NCI-H510A treated with DMSO at 0.1 percent for 48 hours (cell line): ENCODE measurements around the gene RAB19.
A peak's percentile ranks its signal among the peaks of the same experiment; 100 is the strongest.
"Not testable (repeated sequence)": the region's sequence is repeated elsewhere in the genome, so short reads cannot be mapped to it uniquely, and the experiment has no call there.

Experiments used
- DNase-seq: peaks from one replicate; lab custom pipeline; 2025; lab: John Stamatoyannopoulos, UW

RAB19 gene

DNA sequence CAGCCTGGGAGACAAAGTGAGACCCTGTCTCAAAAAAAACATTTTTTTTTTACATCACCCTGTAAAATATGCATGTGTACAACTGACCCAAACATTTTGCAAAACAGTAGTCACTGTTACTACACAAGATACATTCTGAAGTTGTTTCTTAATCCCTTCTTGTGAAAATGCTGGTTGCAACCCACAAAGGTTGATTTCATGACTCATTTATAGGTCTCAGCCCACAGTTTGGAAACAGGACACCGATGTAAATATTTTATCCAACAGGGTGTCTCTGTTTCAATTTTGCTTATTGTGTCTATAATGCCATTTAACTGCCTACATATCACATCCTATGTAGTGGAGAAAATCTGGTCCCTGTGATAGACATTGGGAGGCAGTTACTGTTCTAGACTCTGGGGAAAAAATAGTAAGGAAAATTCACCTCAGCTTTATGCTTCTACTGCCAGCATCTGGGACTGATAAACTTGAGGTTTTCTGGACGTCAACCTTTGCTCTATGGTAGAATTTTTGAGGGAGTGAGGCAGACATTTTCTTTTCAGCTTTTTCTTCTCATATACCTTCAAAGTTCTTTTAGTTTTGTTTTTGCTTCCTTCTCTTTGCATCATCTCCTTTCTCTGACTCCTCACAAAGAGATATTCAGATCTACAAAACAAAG lies 1.6 kb upstream of the RAB19 start:
- DNase-seq, result no peak

DNA sequence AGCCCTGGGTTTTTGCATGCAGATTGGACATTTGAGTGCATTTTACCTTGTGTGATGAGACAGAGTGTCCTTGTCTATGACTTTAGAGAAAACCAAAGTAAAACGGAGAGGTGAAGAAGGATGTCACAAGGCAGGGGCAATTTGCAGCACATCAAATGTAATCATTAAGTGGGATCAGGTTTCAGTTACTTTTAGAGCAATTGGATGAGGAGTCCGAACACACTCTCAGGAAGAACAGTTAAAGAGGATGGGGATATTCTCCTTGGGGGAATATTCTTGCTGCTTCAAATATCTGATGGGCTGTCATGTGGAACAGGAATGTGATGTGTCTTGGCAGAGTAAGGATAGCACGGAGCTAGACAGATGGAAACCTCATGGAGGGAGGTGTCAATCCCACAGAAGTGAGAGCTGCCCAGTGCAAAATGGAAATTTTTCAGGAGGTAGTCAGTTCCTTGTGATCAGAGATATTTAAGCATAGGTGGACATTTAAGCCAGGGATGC lies 757 bp downstream of the RAB19 start:
- peak; percentile 40 for DNase-seq

DNA sequence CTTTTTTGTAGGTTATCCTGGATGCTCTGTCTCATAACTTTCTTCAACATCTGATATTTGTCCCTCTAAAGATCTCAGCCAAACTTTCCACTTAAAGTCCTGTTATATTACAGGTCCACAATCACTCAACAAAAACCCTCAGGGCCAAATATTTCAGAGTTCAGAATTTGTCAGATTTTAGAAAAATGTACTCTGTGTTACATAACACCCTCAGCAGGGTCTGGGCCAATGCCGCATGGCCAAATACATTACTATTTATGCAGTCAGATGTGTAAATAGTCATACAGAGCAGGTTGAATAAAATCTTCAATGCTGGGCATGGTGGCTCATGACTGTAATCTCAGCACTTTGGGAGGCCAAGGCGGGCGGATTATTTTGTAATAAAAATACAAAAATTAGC lies 11.5 kb downstream of the RAB19 start:
- no peak for DNase-seq

DNA sequence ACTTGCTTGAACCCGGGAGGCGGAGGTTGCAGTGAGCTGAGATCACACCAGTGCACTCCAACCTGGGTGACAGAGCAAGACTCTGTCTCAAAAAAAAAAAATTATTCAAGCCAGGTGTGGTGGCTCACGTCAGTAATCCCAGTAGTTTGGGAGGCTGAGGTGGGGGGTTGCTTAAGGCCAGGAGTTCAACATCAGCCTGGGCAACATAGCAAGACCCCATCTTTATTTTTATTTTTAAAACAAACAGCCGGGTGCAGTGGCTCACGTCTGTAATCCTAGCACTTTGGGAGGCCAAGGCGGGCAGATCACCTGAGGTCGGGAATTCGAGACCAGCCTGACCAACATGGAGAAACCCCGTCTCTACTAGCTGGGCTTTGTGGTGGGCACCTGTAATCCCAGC lies 12.0 kb downstream of the RAB19 start:
- DNase-seq, result not testable (repeated sequence)

DNA sequence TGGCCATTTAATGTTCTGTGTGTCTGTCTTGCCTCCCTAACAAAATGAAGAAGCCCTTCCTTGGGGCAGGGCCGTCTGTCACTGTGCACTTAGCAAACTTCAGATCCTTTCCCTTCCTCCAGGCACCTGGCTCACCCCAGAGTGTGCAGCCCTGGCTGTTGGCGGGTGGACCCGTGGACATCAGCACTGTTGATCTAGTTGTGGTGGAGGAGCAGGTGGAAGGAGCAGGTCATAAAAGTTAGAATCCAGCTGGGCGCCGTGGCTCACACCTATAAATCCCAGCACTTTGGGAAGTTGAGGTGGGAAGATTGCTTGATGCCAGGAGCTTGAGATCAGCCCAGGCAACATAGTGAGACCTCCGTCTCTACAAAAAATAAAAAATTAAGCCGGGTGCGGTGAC lies 12.7 kb downstream of the RAB19 start:
- peak; percentile 15 for DNase-seq

DNA sequence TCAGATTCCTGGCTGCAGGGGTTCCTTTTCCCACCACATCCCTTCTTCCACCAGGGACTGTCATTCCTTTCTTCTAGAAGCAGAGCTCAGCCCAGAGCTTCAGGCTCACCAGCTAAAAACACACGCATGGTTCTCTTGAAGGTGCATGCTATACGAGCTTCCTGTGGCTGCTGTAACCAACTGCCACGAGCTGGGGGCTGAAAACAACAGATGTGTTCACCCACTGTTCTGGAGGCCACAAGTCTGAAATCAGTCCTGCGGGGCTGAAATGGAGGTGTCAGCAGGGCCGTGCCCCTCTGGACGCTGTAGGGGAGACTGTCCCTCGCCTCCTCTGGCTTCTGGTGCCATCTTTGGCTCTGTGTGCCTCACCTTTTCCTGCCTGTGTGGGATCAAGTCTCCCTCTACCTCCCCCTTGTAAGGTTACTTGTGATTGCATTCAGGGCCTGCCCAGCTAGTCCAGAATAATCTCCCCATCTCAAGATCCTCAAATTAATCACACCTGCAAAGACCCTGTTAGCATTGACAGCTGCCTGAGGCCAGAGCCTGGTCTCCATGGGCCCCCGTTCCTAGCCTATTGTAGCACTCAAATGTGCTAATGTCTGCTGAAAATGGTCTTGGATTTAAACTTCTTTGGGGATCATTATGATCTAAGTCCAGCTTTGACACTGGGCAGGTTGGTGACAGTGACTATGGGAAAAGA lies 13.7 kb downstream of the RAB19 start:
- DNase-seq, result no peak

DNA sequence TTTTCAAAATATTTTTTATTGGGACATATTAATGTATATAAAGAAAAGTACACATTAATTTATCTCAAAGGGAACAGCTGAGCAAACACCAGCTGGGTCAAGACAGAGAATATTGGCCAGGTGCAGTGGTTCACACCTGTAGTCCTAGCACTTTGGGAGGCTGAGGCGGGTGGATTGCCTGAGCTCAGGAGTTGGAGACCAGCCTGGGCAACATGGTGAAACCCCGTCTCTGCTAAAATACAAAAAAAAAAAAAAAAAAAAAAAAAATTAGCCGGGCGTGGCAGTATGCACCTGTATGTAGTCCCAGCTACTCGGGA lies 14.3 kb downstream of the RAB19 start:
- DNase-seq, result peak; percentile 44

DNA sequence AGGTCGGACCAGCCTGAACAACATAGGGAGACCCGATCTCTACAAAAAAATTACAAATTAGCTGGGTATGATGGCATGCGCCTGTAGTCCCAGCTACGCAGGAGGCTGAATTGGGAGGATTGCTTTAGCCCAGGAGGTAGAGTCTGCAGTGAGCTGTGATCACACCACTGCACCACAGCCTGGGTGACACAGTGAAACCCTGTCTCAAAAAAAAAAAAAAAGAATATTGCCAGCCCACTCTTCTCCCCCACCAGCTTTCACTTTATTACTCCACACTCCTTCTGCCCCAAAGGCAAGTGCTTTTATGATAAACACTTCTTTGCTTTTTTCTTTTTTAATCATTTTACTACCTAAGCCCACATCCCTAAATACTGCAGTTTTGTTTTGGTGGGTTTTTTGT lies 14.8 kb downstream of the RAB19 start:
- no peak for DNase-seq

DNA sequence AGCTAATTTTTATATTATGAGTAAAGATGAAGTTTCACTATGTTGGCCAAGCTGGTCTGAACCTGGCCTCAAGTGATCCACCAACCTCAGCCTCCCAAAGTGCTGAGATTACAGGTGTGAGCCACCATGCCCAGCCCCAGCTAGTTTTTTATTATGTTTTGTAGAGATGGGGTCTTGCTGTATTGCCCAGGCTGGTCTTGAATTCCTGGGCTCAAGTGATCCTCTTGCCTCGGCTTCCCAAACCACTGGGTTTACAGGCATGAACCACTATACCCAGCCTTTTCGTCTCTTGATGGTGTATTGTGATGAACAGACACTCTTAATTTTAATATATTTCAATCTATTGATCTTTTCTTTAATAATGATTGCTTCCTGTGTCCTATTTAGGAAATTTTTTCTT lies 17.7 kb downstream of the RAB19 start:
- no peak for DNase-seq

DNA sequence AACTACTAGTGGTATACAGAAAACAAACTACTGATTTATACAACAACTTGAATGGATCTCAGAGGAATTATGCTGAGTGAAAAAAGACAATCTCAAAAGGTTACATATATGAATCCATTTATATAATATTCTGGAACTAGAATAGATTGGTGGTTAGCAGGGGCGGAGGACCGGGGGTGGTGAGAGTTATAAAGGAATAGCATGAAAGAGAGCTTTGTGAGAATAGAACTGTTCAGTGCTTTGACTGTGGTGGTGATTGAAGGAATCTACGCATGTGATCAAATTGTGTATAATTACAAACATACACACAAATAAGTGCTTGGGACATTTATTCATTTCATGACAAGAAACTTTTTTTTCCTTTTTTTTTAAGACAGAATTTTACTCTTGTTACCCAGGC lies 19.6 kb downstream of the RAB19 start:
- DNase-seq, result no peak

DNA sequence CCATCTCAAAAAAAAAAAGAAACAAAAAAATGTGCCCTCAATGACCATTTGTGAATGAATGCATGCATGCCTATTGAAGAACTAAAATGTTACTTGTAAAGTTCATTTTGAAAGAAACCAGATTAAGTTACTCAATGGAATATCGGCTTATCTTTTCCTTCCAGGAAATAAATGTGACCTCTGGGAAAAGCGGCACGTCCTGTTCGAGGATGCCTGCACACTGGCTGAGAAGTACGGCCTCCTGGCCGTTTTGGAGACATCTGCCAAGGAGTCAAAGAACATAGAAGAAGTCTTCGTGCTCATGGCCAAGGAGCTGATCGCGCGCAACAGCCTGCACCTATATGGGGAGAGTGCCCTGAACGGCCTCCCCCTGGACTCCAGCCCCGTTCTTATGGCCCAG lies 21.9 kb downstream of the RAB19 start:
- no peak for DNase-seq

DNA sequence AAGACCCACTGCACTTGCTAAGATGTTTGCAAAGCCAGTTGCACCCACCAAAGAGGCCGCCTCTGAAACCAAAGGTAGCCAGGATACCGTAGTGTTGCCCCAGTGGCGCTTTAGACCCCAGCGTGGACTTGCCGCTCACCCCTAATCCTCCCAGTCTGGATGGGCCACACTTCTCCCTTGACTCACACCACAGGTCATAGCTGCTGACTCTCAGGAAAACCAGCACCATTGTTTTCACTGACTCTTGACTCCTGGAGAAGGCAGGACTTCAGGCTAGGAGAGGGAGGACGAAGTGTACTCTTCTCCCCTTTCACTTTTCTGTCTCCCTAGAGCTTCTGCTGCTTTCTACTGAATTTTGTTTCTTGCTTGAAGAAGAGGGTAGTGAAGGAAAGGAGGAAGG lies 22.3 kb downstream of the RAB19 start:
- no peak for DNase-seq

DNA sequence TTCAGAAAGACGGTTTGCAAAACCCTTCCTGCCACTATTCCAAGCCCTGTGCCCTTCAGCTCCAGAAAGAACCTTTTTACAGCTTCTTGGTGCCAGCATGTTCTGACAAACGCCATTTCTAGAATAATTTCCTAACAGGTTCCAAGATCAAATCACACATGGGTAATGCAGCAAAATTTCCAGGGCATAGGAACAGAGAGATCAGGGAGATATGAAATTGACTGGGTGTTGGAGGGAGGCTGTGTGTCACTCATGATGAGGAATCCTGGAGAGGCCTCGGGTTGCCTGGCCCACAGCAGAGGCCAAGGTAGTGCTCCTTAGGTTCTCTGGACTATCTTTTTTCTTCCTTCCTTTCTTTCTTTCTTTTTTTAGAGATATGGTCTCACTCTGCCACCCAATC lies 29.5 kb downstream of the RAB19 start:
- no peak for DNase-seq

DNA sequence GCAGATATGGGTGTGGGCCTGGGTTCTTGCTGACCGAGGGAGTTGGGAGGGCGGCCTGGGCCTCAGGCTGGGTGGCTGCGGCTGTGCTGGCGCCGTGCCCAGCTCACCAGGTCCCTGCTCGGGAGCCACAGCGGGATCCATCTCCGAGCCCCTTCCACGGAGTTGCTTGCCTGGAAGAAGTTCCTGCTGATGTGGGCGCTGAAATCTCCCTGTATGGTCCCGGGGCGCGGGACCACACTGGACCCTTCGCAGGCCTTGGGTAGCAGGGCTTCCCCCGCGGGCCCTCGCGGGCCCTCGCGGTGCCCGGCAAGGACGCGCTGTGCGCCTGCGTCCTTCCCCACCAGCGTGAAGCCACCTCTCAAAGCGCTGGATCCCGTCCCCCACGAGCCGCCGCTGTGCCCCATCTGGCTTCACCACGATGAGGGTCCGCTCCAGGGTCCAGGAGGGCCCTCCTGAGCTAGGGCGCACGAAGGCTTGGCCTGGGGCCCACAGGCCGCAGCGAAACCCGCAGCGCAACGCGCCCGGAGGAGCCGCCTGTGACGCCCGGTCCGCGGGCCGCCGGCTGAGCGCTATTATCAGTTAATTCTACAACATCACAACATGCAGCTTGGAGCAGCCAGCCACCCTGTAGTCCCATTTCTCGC lies 31.5 kb downstream of the RAB19 start:
- no peak for DNase-seq

DNA sequence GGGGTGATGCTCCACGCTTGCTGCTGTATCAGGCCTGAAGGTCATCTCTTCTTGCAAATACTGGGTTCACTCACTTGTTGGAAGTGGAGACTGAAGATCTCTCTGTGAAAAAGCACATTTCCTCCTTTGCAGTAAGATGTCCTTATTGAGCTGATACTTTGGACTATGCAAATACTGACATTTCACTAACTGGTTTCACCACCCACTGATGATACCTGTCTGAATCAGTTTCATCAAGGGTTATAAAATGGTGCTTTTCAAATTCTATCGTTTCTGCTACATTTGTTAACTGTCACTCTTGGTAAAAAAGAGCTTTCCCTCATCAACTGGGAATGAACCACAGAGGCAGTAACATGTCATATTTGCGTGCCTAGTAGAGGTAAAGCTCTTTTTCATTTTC lies 35.5 kb downstream of the RAB19 start:
- no peak for DNase-seq

DNA sequence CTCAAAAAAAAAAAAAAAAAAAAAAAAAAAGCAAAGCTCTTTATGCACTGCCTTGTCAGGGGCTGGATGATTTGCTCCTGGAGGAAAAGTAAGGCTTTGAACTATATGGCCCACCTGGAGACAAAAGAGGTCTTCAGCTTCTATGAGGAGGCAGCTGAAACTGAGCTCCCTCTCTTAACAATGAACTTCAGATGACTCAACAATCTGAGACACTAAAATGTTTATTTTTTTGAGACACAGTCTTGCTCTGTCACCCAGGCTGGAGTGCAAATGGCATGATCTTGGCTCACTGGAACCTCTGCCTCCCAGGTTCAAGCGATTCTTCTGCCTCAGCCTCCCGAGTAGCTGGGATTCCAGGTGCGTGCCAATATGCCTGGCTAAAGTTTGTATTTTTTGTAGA lies 36.7 kb downstream of the RAB19 start:
- no peak for DNase-seq

DNA sequence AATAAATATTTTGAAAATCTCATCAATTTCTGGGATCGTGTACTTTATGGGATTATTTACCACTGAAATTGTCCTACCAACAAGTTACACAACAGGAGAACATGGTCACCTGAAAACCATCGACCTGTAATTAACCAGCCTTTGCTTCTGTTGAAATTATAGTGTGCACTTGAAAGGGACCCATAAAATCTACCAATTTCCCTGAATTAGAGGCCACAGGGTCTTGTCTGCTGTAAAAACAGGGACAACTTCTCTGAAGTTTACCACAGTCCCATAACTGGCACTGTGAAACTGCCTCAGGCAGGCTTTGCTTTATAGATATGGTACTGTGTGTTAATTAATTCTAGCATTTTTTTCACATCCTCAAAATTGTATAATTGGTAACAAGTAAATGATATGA lies 37.7 kb downstream of the RAB19 start:
- no peak for DNase-seq

DNA sequence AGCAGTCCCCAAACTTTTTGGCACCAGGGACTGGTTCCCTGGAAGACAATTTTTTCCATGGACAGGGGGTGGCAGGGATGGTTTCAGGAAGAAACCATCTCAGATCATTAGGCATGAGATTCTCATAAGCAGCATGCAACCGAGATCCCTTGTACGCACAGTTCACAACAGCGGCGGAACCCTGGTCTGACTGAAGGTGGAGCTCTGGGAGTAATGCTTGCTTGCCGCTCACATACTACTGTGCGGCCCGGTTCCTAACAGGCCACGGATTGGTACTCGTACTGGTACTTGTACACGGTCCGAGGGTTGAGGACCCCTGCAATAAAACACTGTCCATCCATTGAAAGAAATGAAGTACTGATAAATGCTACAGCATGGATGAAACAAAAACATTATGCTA lies 42.6 kb downstream of the RAB19 start:
- DNase-seq, result no peak

DNA sequence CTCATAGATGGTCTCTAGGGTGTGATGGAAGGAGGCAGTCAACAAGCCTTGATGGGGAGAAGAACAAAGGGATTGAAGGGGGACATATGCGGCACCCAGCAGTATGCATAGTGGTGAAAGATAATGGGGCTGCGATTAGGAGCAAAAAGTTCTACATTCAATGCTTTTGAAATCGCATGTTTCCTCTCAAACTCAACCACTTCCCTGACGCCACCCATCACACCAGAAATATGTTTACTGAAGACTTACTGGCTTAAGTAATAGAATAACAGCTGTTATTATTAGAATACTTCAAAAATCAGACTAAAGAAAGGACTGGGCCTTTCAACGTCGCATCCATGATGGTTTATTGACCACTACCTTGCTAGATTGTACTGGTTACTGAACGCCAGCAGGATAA lies 44.0 kb downstream of the RAB19 start:
- DNase-seq, result no peak

DNA sequence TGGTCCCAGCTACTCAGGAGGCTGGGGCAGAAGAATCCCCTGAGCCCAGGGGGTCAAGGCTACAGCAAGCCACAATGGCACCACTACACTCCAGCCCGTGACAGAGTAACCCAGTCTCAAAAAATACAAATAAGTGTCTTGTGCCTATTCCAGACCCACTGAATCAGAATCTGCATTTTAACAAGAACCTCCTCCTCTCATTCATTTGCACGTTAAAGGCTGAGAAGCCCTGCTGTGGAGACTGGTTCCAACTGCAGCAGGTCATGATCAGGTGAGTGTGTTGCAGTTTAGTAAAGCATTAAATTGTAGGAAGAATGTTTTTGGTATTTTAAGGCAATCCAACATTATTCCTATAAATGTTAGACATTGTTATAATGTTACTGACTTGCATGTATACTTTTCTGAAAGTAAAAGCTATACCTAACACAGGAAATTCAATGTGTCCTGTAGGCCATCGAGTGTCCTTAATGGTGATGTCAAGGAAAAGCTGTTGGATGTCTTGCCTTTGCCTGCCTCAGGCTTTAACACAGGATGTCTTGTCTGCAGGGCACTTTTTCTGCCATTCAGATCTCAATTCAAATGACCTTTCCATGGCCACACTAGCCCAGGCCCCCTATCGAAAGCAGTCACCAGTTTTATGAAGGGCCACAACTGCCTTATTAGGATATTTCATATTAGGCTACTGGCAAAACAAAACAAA lies 45.1 kb downstream of the RAB19 start:
- DNase-seq, result no peak

DNA sequence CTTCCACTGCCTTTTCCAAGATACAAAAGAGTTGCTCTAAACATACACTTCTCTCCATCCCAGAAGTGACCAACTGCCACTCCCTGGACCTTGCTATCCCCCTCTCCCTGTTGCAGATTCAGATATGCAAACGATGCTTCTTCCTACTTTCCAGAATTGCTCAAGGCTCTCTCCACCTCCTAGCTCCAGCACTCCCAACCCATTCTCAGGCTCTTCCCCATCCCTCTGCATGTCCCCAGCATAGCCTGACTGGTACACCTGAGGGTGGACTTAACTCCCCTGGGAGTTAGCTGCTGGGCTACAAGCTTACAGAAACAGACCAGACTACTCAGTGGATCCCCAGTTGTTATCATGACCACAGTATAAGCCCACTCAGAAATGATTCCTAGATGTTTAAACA lies 47.9 kb downstream of the RAB19 start:
- DNase-seq, result no peak

DNA sequence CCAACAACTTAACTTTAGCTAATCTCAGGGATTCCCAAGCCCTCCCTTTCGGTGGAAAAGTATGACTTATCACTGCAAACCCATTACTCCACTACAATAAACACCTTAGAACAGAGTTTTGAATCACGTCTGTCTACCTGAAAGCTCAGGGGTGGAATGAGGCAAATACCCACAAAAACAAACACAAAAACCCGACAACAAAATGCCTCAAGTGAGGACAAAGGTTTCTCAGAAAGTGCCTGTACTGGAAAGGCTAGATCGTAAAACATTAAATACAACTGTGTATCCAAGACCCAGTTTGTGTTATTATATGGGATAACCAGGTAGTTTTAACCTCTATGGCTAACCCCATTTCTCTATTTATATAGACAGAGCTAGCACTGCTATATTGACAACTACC lies 49.4 kb downstream of the RAB19 start:
- no peak for DNase-seq
